ENCODE results near the gene EBNA1BP2.

The EBNA1BP2 gene

DNA sequence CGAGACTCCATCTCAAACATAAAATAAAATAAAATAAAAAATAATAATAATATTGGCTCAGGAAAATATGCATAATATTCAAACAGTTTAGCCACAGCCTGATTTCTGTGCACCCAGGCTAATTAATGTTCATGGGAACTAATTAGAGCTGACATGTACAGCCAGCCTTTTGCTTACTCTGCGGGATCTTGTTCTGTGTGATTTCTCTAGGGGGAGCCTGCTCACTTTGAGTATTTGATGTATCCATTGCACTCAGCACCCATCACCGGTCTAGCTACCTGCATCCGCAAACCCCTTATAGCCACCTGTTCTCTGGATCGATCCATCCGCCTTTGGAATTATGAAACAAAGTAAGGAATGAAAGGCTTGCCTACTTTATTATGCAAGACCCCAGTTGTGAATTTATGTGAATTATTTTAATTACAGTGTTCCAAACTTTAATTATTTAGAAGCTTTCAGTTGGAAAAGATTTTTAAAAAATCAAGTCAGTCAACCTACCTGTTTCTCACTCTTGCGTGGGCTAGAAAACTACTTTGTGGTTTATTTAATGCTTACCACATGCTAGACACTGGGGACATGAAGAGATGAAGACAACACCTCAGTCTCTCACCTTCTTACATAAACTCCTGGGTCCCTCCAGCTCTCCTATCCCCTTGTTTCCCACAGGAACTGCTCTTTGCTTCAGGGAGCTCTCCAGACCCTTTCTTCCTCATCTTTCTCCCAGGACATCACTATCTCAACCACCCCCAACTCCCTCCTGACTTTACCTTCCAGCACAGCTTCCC is 25.4 kb upstream of the EBNA1BP2 start:
- no peak overlapping the region for H3K27ac ChIP-seq
- TF ChIP-seq, protein P1, sequence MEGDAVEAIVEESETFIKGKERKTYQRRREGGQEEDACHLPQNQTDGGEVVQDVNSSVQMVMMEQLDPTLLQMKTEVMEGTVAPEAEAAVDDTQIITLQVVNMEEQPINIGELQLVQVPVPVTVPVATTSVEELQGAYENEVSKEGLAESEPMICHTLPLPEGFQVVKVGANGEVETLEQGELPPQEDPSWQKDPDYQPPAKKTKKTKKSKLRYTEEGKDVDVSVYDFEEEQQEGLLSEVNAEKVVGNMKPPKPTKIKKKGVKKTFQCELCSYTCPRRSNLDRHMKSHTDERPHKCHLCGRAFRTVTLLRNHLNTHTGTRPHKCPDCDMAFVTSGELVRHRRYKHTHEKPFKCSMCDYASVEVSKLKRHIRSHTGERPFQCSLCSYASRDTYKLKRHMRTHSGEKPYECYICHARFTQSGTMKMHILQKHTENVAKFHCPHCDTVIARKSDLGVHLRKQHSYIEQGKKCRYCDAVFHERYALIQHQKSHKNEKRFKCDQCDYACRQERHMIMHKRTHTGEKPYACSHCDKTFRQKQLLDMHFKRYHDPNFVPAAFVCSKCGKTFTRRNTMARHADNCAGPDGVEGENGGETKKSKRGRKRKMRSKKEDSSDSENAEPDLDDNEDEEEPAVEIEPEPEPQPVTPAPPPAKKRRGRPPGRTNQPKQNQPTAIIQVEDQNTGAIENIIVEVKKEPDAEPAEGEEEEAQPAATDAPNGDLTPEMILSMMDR (IDR thresholded peaks at IDR 0.05), result no peak
- TF ChIP-seq ZFX (IDR thresholded peaks at IDR 0.05; ENCODE audit: borderline replicate concordance), result no peak

DNA sequence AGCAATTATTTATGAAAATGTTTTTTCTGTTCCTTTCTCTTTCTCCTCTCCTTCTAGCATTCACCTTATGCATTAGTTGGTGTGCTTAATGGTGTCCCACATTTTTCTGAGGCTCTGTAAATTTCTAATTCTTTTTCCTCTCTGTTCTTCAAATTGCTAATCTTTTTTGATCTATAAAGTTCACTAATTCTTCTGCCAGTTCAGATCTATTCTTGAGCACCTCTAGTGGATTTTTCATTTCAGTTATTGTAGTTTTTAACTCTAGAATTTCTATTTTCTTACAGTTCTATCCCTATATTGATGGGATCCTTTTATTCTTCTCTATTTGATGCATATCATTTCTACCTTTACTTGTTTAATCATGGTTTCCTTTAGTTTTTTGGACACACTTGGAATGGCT is 22.4 kb upstream of the EBNA1BP2 start:
- TF ChIP-seq, protein P1 (IDR thresholded peaks at IDR 0.05), result no peak
- no peak for TF ChIP-seq ZFX (IDR thresholded peaks at IDR 0.05; ENCODE audit: borderline replicate concordance)

DNA sequence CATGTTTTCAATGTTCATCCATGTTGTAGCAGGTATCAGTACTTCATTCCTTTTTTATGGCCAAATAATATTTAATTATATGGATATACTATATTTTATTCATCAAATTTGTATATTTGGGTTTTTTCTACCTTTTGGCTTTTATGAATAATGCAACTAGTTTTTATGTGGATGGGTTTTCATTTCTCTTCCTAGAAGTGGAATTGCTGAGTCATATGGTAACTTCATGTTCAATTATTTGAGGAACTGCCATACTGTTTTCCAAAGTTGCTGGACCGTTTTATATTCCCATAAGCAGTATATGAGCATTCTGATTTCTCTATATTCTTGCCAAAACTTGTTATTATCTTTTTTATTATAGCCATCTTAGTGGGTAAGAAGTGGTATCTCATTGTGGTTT is 16.0 kb upstream of the EBNA1BP2 start:
- TF ChIP-seq ZFX (IDR thresholded peaks at IDR 0.05; ENCODE audit: borderline replicate concordance), result no peak
- TF ChIP-seq, protein P1 (IDR thresholded peaks at IDR 0.05), result no peak
- H3K27ac ChIP-seq, result no peak overlapping the region

More for the DNA sequence above, 22.4 kb upstream of the EBNA1BP2 start:
- no peak overlapping the region for H3K27ac ChIP-seq

DNA sequence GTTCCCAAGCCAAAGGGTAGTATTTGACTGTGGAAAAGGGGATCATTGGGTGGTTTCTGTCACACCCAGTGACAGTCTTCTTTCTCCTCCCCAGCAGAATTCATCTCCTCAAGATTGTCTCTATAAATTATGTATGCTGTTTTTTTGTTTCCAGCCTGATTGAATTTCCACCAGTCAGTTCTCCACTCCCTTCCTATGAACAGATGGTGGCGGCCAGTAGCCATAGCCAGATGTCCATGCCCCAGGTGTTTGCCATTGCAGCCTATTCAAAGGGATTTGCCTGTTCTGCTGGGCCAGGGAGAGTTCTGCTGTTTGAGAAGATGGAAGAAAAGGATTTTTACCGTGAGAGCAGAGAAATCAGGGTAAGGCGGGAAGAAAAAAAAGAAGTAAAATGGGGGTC is 12.9 kb upstream of the EBNA1BP2 start:
- H3K27ac ChIP-seq, result no peak overlapping the region
- no peak for TF ChIP-seq ZFX (IDR thresholded peaks at IDR 0.05; ENCODE audit: borderline replicate concordance)
- TF ChIP-seq, protein P1 (IDR thresholded peaks at IDR 0.05), result no peak

DNA sequence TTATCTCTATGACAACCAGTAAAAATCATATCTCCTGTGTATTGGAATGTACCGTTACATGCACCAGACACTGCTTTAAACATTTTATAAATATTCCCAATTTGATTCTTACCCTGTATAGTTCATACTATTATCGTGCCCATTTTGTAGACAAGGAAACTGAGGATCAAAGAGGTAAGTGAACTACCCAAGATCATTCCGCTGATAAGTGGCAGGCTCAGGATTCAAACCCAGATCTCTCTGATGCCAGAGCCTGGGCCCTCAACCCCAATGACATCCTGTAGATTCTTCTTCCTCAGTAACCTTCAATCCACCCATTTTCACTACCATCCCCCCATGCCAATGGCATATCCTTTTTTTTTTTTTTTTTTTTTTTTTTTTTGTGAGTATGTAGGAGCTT is 12.3 kb upstream of the EBNA1BP2 start:
- H3K27ac ChIP-seq, result no peak overlapping the region
- TF ChIP-seq, protein P1 (IDR thresholded peaks at IDR 0.05), result no peak
- no peak for TF ChIP-seq ZFX (IDR thresholded peaks at IDR 0.05; ENCODE audit: borderline replicate concordance)

DNA sequence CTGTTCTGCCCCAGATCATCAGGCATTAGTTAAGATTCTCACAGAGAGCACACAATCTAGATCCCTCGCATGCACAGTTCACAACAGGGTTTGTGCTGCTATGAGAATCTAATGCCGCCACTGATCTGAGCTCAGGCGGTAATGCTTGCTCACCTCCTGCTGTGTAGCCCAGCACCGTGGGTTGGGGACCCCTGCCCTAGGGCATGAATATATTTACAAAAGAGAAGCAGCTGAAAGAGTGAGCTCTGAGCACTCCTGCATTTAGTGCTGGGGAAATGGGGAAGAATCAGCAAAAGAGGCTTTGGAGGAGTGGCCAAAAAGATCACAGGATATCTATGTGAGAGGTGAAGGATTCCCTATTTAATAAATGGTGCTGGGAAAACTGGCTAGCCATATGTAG is 5.6 kb upstream of the EBNA1BP2 start:
- TF ChIP-seq, protein P1 (IDR thresholded peaks at IDR 0.05), result no peak
- TF ChIP-seq ZFX (IDR thresholded peaks at IDR 0.05; ENCODE audit: borderline replicate concordance), result no peak
- no peak overlapping the region for H3K27ac ChIP-seq

DNA sequence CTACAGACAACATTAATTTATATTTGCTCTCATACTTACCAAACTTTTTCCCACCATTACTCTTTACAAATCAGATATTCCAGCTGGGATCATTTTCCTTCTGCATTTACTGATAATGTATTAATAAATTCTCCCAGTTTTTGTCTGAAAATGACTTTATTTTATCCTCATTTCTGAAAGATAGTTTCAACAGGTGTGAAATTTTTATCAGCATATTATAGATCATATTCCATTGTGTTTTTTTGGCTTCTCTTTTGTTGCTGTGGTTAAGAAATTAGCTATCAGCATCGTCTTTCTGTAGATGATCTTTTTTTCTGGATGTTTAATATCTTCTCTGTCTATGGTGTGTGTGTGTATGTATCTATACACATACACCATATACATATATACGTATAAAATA is 2.8 kb upstream of the EBNA1BP2 start:
- TF ChIP-seq ZFX (IDR thresholded peaks at IDR 0.05; ENCODE audit: borderline replicate concordance), result no peak
- TF ChIP-seq, protein P1 (IDR thresholded peaks at IDR 0.05), result no peak
- no peak overlapping the region for H3K27ac ChIP-seq
